ENCODE data around the gene RBM8A. TPM values are rescaled to one million over a fixed set of nuclear protein-coding genes. Genes with fewer than 3 reads are reported as not detected.

The RBM8A gene
- total and polyA plus RNA-seq, 9 of the 15 experiments (the other 6 are each of a cell fraction or from before 2014, with no cell fraction given) = 215 to 1,035 (median 291) TPM

DNA sequence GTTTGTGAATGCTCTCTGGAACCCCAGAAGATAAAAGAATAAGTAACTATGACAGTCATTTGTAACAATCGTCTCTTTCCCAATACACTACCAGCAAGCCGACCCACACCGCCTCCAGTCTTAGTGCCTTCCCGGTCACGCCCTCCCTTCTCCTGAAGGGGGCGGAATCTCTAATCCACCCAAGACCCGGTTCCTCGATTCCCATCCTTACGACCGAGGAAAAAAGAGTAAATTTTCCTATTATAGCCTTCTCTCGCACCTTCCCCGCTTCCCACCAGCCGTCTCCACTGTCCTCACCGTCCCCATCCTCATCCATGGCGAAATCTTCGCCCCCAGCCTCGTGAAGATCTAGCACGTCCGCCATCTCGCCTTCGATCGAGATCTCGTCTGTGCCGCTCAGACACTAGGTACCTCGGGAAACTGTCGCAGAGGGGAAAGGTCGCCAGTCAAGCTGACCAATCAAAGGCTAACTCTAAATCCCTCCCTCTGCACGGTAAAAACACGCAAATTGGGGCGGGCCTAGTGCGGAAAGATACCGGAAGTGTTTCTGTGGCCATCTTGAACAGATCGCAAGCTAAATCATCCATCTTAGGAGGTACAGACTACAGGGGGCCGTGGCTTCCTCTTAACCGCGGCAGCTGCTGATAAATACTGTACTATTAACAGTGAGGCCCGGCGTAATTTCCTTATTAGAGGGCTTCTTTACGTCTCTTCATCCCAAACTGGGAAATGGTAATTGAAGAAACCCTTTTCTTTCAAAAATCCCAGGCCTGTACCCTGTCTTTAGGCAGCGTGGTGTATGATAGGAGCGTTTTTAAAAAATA lies at the start of gene RBM8A (continued):
- TF ChIP-seq ZMIZ1 (IDR thresholded peaks at IDR 0.05; ENCODE audit: low read depth in 2 of 2, low read length in 2 of 2) (peak in 1 of 2 experiments; percentile 61; a peak in 1 of 4 replicates), ZNF184 (CRISPR knock-in tag; IDR thresholded peaks at IDR 0.05) (no peak), ZNF24 (IDR thresholded peaks at IDR 0.05) (no peak), MBD2 (IDR thresholded peaks at IDR 0.05; ENCODE audit: borderline replicate concordance, low read depth) (peak; percentile 94), CBX5 (IDR thresholded peaks at IDR 0.05; ENCODE audit: borderline replicate concordance, low read depth) (no peak), CC2D1A (IDR thresholded peaks at IDR 0.05) (peak; percentile 72; the same call in 1 of the 2 replicates), FOSL1 (tag; conservative IDR thresholded peaks at IDR 0.05) (peak; percentile 58), TARDBP (IDR thresholded peaks at IDR 0.05) (0 out of 2 replicates have a peak, but pooled peaks have one; percentile 28), TCF7 (IDR thresholded peaks at IDR 0.05; ENCODE audit: borderline replicate concordance) (0 out of 2 replicates have a peak, but pooled peaks have one; percentile 31), CEBPB (tag; IDR thresholded peaks at IDR 0.05) (peak; percentile 64), ZNF431 (CRISPR knock-in tag; IDR thresholded peaks at IDR 0.05) (0 out of 2 replicates have a peak, but pooled peaks have one; percentile 22), ETV5 (CRISPR knock-in tag; IDR thresholded peaks at IDR 0.05; ENCODE audit: low read depth) (peak; percentile 47), GABPB1 (CRISPR knock-in tag; IDR thresholded peaks at IDR 0.05) (peak; percentile 93), TBP (optimal IDR thresholded peaks at IDR 0.05; ENCODE audit: low read depth, low read length) (peak; percentile 90), KAT8 (IDR thresholded peaks at IDR 0.05; ENCODE audit: low read depth) (peak; percentile 98), SPI1 (IDR thresholded peaks at IDR 0.05; ENCODE audit: borderline replicate concordance, low read depth, low read length) (peak; percentile 60; the same call in 1 of the 2 replicates)
- TF ChIP-seq, protein P1, sequence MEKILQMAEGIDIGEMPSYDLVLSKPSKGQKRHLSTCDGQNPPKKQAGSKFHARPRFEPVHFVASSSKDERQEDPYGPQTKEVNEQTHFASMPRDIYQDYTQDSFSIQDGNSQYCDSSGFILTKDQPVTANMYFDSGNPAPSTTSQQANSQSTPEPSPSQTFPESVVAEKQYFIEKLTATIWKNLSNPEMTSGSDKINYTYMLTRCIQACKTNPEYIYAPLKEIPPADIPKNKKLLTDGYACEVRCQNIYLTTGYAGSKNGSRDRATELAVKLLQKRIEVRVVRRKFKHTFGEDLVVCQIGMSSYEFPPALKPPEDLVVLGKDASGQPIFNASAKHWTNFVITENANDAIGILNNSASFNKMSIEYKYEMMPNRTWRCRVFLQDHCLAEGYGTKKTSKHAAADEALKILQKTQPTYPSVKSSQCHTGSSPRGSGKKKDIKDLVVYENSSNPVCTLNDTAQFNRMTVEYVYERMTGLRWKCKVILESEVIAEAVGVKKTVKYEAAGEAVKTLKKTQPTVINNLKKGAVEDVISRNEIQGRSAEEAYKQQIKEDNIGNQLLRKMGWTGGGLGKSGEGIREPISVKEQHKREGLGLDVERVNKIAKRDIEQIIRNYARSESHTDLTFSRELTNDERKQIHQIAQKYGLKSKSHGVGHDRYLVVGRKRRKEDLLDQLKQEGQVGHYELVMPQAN (IDR thresholded peaks at IDR 0.05; ENCODE audit: borderline replicate concordance) = peak; percentile 97
- TF ChIP-seq, protein P2, sequence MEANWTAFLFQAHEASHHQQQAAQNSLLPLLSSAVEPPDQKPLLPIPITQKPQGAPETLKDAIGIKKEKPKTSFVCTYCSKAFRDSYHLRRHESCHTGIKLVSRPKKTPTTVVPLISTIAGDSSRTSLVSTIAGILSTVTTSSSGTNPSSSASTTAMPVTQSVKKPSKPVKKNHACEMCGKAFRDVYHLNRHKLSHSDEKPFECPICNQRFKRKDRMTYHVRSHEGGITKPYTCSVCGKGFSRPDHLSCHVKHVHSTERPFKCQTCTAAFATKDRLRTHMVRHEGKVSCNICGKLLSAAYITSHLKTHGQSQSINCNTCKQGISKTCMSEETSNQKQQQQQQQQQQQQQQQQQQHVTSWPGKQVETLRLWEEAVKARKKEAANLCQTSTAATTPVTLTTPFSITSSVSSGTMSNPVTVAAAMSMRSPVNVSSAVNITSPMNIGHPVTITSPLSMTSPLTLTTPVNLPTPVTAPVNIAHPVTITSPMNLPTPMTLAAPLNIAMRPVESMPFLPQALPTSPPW (CRISPR knock-in tag; IDR thresholded peaks at IDR 0.05) = peak; percentile 48; the same call in 1 of the 2 replicates
- TF ChIP-seq, protein P3, sequence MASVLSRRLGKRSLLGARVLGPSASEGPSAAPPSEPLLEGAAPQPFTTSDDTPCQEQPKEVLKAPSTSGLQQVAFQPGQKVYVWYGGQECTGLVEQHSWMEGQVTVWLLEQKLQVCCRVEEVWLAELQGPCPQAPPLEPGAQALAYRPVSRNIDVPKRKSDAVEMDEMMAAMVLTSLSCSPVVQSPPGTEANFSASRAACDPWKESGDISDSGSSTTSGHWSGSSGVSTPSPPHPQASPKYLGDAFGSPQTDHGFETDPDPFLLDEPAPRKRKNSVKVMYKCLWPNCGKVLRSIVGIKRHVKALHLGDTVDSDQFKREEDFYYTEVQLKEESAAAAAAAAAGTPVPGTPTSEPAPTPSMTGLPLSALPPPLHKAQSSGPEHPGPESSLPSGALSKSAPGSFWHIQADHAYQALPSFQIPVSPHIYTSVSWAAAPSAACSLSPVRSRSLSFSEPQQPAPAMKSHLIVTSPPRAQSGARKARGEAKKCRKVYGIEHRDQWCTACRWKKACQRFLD (CRISPR knock-in tag; IDR thresholded peaks at IDR 0.05) = peak; percentile 73

Data from K562 (cell line).